Stimulated activated CD4-positive, alpha-beta T cell treated with anti-CD3 and anti-CD28 coated beads, Interleukin-1b, Interleukin-23, amount 100 ng/mL, for 4 hours (primary cell): ENCODE measurements around the gene KRTAP3-1.

ENCODE experiments used
- DNase-seq, 2 donors: peaks; one replicate each; pipeline ENCODE4 v3.0.0-alpha.2; 2020; ENCODE audit warnings: low read depth in 2 of 2

The KRTAP3-1 gene

DNA sequence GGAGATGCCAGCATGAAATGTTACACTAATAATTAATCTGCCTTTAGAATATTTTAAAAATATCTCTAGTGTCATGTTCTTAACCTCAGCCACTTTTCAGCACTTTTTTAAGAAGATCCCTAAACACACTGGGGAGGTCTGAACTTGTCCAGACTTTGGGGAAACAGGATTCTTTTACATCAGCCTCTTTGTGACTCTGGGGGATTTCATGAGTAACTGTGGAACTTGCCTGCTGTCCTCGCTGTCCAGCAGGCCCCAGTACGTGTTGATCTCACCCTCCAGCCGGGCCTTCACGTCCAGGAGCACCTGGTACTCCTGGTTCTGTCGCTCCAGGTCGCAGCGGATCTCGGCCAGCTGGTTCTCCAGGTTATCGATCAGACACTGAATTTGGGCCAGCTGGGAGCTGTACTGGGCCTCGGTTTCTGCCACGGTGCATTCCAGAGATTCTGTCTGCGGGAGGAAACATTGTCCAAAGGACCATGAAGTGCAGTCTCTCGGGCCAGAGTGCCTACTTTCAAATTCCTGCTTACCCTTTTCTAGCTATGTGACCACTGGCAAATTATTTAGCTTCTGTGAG, 30.3 kb downstream of the KRTAP3-1 start:
- DNase-seq, result no peak

DNA sequence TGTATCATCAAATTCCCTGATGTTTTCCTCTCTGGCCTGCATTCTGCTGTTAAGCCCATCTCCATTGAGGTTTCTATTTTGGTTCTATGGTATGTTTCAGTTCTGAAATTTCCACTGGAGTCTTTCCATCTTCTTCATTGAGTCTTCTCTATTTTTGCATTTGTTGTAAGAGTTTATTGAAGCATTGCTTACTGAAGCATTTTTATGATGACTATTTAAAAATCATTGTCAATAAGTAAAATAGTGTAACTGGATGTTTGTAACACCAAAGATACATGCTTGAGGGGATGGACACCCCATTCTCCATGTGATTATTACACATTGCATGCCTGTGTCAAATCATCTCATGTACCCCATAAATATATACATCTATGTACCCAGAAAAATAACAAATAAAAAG, 33.4 kb downstream of the KRTAP3-1 start:
- DNase-seq, result no peak

DNA sequence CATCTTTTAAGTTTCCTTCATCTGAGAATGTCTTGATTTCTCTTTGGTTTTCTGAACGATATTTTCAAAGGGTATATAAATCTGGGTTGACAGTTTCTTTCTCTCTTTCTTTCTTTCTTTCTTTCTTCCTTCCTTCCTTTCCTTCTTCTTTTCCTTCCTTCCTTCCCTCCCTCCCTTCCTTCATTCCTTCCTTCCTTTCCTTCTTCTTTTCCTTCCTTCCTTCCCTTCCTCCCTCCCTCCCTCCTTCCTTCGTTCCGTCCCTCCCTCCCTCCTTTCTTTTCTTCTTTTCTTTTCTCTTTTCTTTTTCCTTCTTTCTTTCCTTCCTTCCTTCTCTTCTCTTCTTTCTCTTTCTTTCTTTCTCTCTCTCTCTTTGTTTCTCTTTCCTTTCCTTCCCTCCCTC, 34.6 kb downstream of the KRTAP3-1 start:
- no peak for DNase-seq

DNA sequence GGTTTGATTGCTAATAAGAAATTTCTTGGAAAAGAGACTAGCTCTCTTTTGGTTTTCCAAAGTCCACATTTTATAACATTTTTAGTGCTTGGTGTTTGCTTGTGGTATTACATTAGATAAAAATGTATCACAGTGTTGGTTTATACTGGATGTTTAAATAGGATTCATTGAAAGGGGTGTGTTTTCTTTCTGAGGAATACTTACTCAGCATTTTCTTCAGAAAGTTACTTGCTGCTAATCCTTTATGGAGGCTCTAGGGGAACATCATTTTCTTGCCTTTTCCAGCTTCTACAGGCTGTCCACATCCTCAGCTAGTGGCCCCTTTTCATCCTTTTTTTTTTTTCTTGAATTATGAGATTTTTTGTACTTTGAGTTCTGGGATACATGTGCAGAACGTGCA, 41.3 kb downstream of the KRTAP3-1 start:
- no peak for DNase-seq

DNA sequence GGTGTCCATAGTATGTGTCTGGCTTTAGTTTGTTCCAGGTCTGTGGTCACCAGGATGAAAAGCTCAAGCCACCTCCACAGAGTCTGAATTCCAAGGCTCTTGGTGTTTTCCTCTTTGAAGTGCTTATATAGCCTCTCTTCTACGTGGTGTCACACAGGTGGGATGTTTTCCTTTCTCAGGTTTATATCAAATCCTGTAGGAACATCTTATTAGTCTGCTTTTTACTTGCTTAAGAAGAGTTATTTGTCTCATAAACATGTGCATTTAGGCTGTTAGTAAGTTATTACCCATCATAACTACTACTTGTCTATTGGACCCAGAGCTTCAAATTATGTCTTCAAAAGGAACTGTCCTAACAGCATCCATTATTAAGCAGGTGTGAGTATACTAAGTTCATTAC, 42.1 kb downstream of the KRTAP3-1 start, which contains the start of gene KRT39:
Gene KRT39 (minus strand): TSS at position 101 of the 400 bp plus-strand sequence. CDS start 92 bp downstream, at position 9.
- no peak for DNase-seq

DNA sequence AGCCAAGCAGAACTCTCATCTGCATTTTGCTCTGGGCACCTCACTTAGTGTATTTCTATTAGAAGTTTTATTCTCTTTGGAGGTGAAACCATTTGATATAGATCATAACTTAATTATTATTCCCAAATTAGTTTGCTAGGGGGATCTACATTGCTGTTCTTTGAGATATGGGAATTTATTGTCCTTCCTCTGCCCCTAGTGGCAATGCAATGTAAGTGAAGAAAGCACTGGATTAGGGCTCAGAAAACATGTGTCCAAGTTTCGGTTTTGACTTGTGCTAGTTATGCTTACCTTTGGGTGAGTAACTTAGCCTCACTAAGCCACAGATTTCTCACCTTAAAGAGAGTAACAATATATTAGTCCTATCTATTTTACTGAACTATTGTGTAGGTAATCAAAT, 45.1 kb downstream of the KRTAP3-1 start:
- DNase-seq, result no peak

DNA sequence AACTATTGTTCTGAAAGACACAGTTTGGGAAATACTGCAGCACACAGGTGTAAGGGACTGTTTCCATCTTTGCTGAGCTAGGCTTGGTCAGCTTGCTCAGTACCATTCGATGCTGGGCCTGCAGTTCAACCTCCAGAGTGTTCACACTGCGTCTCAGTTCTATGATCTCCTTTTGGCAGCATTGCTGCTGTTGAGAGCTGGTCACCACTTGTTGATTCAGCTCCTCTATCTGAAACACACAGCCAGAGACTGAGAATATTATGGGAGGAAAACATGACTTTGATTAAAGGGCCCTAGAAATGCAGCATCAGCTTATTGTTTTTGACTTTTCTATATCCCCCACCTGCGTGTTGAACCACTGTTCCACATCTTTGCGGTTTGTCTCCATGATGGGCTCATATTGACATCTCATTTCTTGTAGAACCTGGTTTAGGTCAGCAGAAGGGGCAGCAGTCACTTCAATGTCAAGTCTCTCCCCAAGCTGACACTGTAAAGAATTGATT, 46.8 kb downstream of the KRTAP3-1 start:
- no peak for DNase-seq

DNA sequence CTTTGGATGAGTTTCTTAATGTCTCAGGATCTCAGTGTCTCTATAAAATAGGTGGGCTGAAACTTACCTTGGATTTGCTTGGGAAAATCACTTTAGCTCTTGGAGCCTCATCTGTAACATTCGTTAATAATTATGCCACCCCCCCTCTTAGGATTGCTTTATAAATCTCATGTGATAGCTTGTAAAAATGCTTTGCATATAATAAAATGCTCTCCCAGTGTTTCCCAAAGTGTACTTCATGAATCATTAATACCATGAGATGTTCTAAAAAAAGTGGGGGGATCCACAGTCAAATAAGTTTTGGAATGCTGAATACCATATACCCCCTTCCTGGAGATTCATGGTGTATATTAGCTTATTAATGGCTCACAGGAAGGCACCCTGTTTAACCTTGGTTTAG, 47.3 kb downstream of the KRTAP3-1 start:
- no peak for DNase-seq

DNA sequence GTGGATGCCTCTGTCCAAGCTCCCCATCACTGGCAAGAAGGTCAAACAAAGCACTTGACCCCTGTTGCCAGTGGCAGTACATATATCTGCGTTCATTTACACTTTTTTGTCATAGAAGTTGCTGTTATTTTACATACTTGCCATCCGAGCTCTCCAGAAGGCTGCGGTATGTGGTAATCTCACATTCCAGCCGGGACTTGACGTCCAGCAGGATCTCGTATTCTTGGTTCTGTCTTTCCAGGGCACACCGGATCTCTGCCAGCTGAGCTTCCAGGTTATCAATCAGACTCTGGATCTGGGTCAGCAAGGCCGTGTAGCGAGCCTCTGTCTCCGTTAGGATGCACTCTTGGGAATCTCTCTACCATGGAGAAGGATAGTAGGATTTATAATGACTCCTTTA, 48.8 kb downstream of the KRTAP3-1 start:
- no peak for DNase-seq
